Skeletal muscle tissue (tissue), 4 donors: ENCODE measurements around the gene OR9A4. TPM values are rescaled to one million over a fixed set of nuclear protein-coding genes. Genes with fewer than 3 reads are reported as not detected.

Experiments used
- H3K27ac ChIP-seq: one replicate; pipeline ENCODE4 v1.7.0; 2013; ENCODE audit warnings: mild to moderate bottlenecking, low read depth, low read length, inconsistent platforms
- H3K27me3 ChIP-seq, 3 donors: one replicate each; pipeline ENCODE4 v1.7.0; 2013; ENCODE audit warnings: low read length in 3 of 3; ENCODE audit not compliant: control insufficient read depth in 3 of 3, insufficient read depth in 3 of 3
- H3K36me3 ChIP-seq, 3 donors: one replicate each; pipeline ENCODE4 v1.7.0; 2013; ENCODE audit warnings: low read length in 3 of 3; ENCODE audit not compliant: control insufficient read depth in 3 of 3, insufficient read depth in 3 of 3
- H3K4me1 ChIP-seq, 3 donors: one replicate each; pipeline ENCODE4 v1.7.0; 2013; ENCODE audit warnings: low read length in 3 of 3, mild to moderate bottlenecking in 3 of 3; ENCODE audit not compliant: control insufficient read depth in 3 of 3, insufficient read depth in 3 of 3
- H3K4me3 ChIP-seq, 3 donors: one replicate each; pipeline ENCODE4 v1.7.0; 2013; ENCODE audit warnings: low read length in 3 of 3
- H3K9ac ChIP-seq, 3 donors: one replicate each; pipeline ENCODE4 v1.7.0; 2013; ENCODE audit warnings: low read length in 3 of 3, mild to moderate bottlenecking in 3 of 3, moderate library complexity in 2 of 3, low read depth in 1 of 3
- H3K9me3 ChIP-seq, 3 donors: one replicate each; pipeline ENCODE4 v1.7.0; 2013; ENCODE audit warnings: low read length in 3 of 3; ENCODE audit not compliant: control insufficient read depth in 3 of 3
- total RNA-seq: library from RNA; depleted of rRNA; stranded (reverse); fragments of >200 nt; gene quantifications from one replicate; pipeline ENCODE4 v1.2.3, GENCODE V29; 2014
- donor health status: Osteomylitis.

Gene OR9A4, protein sequence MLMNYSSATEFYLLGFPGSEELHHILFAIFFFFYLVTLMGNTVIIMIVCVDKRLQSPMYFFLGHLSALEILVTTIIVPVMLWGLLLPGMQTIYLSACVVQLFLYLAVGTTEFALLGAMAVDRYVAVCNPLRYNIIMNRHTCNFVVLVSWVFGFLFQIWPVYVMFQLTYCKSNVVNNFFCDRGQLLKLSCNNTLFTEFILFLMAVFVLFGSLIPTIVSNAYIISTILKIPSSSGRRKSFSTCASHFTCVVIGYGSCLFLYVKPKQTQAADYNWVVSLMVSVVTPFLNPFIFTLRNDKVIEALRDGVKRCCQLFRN
- total RNA-seq = 0.52 TPM

DNA sequence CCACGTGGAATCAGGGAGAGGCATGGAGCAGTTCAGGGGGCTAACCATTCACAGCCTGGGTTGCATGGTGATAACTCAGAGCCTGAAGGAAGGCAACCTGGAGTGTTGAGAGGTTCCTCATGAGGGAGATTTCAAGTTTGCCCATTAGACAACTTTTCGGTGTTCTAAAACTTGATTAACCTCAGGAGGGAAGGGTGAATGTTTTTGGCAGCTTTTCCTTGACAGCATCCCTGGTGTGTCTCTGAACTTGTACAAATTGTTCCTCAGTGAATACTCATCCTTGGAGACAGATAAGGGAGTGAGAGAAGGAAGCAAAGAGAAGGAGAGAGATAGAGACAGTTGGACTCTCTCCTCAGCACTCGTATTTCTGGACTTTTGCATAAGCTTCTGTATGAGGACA is at the start of gene OR9A4:
Gene OR9A4 (plus strand): TSS at position 301 of the 400 bp plus-strand sequence. CDS start 2,477 bp downstream, outside the sequence.
- Histone ChIP-seq H3K36me3 (no peaks in the 10 kb centered on the region), H3K4me3 (no peak within 1 kb of the TSS), H3K27ac (no peak within 1 kb of the TSS), H3K9me3 (no peaks in the 10 kb centered on the region), H3K27me3 (no peaks in the 10 kb centered on the region), H3K4me1 (no peaks in the 10 kb centered on the region), H3K9ac (no peak within 1 kb of the TSS)

DNA sequence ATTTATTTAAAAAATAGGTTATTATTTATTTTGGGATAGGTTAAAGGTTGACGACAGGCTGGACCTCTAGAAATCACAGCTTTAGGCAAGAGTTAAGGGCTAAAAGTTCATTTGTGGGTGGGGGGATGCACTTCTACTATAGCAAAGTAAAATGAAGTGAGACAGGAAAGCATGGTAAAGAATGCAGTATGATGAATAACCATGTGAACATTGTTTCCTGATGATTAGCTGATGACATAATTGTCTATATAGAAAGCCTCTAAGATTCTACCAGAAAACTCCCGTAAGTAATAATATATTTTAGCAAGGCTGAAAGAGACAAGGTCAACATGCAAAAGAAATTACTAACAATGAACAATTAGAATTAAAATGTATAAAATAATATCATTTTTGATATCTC is 49.2 kb upstream of the OR9A4 start:
- Histone ChIP-seq H3K4me1 (no peaks in the 10 kb centered on the region), H3K9me3 (peaks cover 0 to 2% (median 0%) of the 10 kb centered on the region in 3 donors), H3K9ac (no peak overlapping the region), H3K4me3 (no peak overlapping the region), H3K27ac (no peak overlapping the region), H3K27me3 (no peaks in the 10 kb centered on the region), H3K36me3 (no peaks in the 10 kb centered on the region)

DNA sequence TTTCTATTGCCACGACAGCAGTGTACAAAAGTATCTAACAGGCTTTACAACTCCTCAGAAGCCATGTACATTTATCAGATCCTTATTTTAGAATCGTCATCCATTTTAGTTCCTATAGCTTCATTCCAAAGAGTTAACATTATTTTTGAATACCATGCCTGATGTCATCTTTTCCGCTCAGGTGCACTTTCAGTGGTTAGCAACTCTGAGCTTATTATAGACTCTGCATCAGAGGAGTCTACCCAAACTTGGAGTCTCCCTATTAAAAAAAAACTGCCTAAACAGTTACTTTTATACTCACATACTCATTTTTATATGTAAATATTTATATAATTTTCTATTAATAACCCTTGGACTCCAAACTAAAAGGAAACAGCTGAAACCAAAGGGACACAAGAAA is 43.3 kb upstream of the OR9A4 start:
- Histone ChIP-seq H3K9me3 (peaks cover 0 to 5% (median 0%) of the 10 kb centered on the region in 3 donors), H3K27ac (no peak overlapping the region), H3K36me3 (no peaks in the 10 kb centered on the region), H3K4me3 (no peak overlapping the region), H3K27me3 (no peaks in the 10 kb centered on the region), H3K9ac (no peak overlapping the region), H3K4me1 (no peaks in the 10 kb centered on the region)

DNA sequence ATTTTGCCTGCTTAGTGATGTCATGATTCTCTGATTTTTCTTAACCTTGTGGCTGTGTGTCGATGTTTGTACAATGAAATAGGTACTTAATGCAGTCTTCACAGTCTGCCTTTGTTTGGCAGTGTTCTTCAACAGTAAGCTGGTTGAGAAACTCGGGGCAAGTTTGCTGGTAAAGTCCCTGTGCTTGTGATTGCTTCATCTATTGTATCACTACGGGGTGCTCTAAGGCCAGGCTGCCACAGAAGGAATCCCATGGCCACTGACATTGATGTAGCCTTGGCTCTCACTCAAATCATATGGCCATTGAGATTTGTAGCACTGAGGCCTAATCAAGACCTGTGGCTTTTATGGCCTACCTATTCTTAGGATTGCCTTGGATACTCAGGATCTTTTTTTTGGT is 41.4 kb upstream of the OR9A4 start:
- Histone ChIP-seq H3K27ac (no peak overlapping the region), H3K27me3 (no peaks in the 10 kb centered on the region), H3K4me1 (no peaks in the 10 kb centered on the region), H3K36me3 (no peaks in the 10 kb centered on the region), H3K9me3 (peaks cover 0 to 3% (median 0%) of the 10 kb centered on the region in 3 donors), H3K4me3 (no peak overlapping the region), H3K9ac (no peak overlapping the region)

DNA sequence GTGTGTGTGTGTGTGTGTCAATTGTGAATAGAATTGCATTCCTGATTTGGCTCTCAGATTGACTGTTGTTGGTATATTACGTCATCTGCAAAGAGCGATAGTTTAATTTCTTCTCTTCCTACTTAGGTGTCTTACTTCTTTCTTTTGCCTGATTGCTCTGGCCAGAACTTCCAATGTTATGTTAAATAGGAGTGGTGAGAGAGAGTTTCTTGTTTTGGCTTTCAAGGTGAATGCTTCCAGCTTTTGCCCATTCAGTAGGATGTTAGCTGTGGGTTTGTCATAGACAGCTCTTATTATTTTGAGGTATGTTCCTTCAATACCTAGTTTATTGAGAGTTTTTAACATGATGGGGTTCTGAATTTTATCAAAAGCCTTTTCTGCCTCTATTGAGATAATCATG is 40.7 kb upstream of the OR9A4 start:
- Histone ChIP-seq H3K4me3 (no peak overlapping the region), H3K27me3 (no peaks in the 10 kb centered on the region), H3K9ac (no peak overlapping the region), H3K27ac (no peak overlapping the region), H3K4me1 (no peaks in the 10 kb centered on the region), H3K36me3 (no peaks in the 10 kb centered on the region), H3K9me3 (peaks cover 0 to 3% (median 0%) of the 10 kb centered on the region in 3 donors)

DNA sequence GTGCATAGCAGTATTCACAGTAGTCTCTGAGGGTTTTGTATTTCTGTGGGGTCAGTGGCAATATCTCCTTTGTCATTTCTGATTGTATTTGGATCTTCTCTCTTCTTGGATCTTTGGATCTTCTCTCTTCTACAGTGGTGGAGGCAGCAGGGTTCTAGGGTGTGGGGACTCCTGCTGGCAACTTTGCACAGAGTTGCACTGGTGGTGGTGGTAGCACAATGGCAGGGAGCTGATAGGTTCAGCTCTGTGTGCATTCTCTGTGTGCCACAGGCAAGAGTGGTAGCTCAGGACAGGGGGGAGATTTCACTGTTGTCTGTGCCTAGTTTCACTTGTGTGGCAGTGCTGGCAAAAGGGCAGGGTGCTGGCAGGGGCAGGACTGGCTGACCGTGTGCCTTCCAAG is 39.8 kb upstream of the OR9A4 start:
- H3K36me3 ChIP-seq = no peaks in the 10 kb centered on the region
- no peaks in the 10 kb centered on the region for H3K27me3 ChIP-seq
- no peak overlapping the region for H3K27ac ChIP-seq
- H3K9ac ChIP-seq = no peak overlapping the region
- peaks cover 0 to 3% (median 0%) of the 10 kb centered on the region in 3 donors for H3K9me3 ChIP-seq
- H3K4me3 ChIP-seq = no peak overlapping the region
- no peaks in the 10 kb centered on the region for H3K4me1 ChIP-seq

DNA sequence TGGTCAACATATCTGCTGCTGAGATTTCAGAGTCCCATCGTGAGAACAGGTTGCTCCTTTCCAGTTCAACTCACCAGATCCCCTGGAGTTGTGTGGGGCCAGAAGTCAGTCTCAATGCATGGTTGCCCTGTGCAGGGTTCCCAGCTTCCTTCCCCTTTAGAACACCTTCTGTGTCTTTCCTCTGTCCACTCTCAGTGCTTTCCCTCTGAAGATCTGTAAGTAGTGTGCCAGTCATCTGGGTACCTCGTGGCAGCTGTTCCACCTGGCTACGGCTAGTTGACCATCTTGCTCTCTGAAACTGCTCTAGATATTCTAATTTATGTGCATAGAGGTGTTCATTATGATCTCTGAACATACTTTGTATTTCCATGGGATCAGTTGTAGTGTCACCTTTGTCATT is 38.8 kb upstream of the OR9A4 start:
- H3K9me3 ChIP-seq = peaks cover 0 to 2% (median 0%) of the 10 kb centered on the region in 3 donors
- H3K4me3 ChIP-seq = no peak overlapping the region
- H3K9ac ChIP-seq = no peak overlapping the region
- no peaks in the 10 kb centered on the region for H3K4me1 ChIP-seq
- H3K36me3 ChIP-seq = no peaks in the 10 kb centered on the region
- no peak overlapping the region for H3K27ac ChIP-seq
- H3K27me3 ChIP-seq = no peaks in the 10 kb centered on the region

DNA sequence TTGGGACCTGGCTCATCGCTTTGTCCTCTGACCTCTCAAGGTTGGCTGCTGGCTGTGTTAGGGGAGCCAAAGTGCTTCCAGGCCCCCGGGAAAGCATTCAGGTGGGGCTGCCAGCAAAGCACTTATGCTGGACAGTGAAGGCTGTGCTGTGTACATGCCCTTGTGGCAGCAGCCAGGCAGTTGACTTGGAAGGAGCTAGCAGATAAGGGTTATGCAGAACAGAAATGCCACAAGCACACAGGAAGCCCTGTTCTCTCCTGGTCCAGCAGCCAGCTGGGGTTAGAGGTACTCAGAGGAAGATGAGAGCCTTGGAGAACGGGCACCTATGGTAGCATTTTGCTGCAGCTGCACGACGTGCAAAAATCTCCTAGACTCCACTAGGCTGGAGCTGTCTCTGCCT is 35.2 kb upstream of the OR9A4 start:
- no peaks in the 10 kb centered on the region for H3K36me3 ChIP-seq

DNA sequence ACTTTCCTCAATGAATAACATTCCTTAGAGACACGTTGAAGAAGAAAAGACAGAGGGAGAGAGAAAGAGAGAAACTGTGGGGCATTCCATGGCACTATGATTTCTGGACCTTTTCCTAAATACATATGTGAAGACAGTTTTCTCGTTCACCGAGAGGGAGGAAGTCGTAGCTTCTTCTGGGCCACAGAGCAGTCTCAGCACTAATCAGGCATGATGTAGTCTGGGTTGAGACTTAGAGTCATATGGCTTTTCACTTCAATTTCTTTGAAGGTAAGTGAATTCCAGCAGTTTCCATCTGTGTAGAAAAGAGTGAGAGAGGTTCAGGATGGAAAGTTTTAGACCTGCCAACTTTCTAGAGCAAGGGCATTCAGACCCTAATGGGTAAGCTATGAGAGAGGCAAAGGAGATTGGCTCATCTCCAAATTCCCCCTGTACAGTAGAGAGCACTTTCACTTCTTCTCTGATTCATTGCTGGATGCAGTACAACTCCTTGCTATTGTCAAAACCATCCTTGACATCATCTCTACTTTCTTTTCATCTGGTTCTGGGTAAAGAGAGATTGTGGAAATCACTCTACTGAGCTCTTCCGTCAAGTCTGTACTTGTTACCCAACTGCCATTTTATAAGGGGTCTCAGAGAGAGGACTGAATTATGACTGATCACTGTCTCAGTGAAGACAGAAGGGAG is 31.5 kb upstream of the OR9A4 start:
- H3K27me3 ChIP-seq = no peaks in the 10 kb centered on the region
- no peak overlapping the region for H3K27ac ChIP-seq
- no peak overlapping the region for H3K9ac ChIP-seq
- no peaks in the 10 kb centered on the region for H3K4me1 ChIP-seq
- no peaks in the 10 kb centered on the region for H3K9me3 ChIP-seq
- no peaks in the 10 kb centered on the region for H3K36me3 ChIP-seq
- no peak overlapping the region for H3K4me3 ChIP-seq

More for the DNA sequence above, 35.2 kb upstream of the OR9A4 start:
- Histone ChIP-seq H3K27ac (no peak overlapping the region), H3K4me1 (no peaks in the 10 kb centered on the region), H3K27me3 (no peaks in the 10 kb centered on the region), H3K9me3 (no peaks in the 10 kb centered on the region), H3K4me3 (no peak overlapping the region), H3K9ac (no peak overlapping the region)

DNA sequence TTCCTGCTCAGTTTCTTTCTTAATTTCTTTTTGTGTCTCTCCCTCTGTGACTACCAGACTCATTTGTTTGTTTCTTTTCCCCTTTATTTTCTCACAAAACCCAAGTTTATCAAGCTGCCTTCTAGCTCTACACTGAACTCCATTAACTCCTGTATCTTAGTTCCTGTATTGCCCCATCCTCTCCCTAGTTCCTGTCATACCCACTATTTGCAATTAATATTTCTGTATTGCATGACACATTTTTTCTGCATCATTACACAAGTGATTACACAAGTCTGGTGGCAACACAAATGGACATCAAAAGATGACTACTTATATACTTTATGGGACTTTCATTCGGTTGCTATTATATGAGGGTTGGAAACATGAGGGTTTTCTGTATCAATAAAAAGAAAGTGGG is 26.9 kb upstream of the OR9A4 start:
- no peaks in the 10 kb centered on the region for H3K4me1 ChIP-seq
- no peak overlapping the region for H3K9ac ChIP-seq
- no peak overlapping the region for H3K27ac ChIP-seq
- no peak overlapping the region for H3K4me3 ChIP-seq
- no peaks in the 10 kb centered on the region for H3K9me3 ChIP-seq
- H3K36me3 ChIP-seq = no peaks in the 10 kb centered on the region
- H3K27me3 ChIP-seq = no peaks in the 10 kb centered on the region
